Stomach smooth muscle (tissue), 2 donors: ENCODE data around the gene PREX1.

ENCODE experiments used
- H3K27ac ChIP-seq: one replicate; pipeline ENCODE4 v1.7.0; 2013; ENCODE audit warnings: mild to moderate bottlenecking, low read length, inconsistent platforms
- H3K27me3 ChIP-seq, 2 donors: one replicate each; pipeline ENCODE4 v1.7.0; 2013; ENCODE audit warnings: low read length in 2 of 2; ENCODE audit not compliant: insufficient read depth in 2 of 2, control insufficient read depth in 1 of 2
- H3K36me3 ChIP-seq, 2 donors: one replicate each; pipeline ENCODE4 v1.7.0; 2013; ENCODE audit warnings: low read length in 2 of 2; ENCODE audit not compliant: control insufficient read depth in 2 of 2, insufficient read depth in 2 of 2
- H3K4me1 ChIP-seq: one replicate; pipeline ENCODE4 v1.7.0; 2013; ENCODE audit warnings: low read length; ENCODE audit not compliant: control insufficient read depth, insufficient read depth
- H3K4me3 ChIP-seq, 2 donors: one replicate each; pipeline ENCODE4 v1.7.0; 2013; ENCODE audit warnings: low read length in 2 of 2
- H3K9ac ChIP-seq, 2 donors: one replicate each; pipeline ENCODE4 v1.7.0; 2013; ENCODE audit warnings: low read length in 2 of 2, mild to moderate bottlenecking in 1 of 2
- H3K9me3 ChIP-seq, 2 donors: one replicate each; pipeline ENCODE4 v1.7.0; 2013; ENCODE audit warnings: low read length in 2 of 2; ENCODE audit not compliant: control insufficient read depth in 2 of 2
- donor health status: healthy.
- donor health status: Pancreatic carcinoma.

The PREX1 gene

DNA sequence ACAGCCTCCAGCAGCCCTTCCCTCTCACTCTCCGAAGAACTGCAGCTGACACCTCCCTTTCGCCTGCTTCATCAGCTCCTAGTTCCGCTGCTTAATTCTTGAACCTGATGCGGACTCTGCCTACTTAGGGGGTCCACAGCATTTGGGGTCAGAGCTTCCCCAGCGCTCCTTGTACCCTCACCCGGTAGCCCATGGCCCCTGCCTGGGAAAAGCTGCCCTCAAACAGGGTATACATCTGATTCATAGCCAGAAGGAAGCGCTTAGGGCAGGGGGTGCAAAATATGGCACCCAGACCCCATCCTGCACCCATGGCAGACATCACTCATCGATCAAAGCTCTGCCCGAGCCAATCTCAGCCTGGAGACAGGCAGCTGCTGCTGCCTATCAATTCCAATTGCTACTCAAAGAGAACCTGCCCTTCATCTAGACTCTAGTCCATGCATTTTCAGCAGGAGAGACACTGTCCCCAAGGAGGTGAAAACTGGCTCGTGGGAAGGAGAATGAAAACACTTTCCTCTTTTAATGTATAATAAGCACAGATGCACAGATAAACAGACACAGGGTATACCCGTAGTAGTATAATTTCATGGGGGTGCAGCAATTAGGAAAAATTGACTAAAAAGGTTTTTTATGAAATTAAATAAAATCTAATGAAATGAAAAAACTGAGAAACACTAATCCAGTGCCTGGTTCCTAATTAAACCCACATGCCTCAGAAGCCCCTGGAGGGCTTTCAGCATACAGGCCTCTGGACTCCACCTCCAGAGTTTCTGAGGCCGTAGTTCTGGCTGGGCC, 194.8 kb downstream of the PREX1 start:
- Histone ChIP-seq H3K4me1 (no peaks in the 10 kb centered on the region), H3K27ac (no peak overlapping the region), H3K9me3 (no peaks in the 10 kb centered on the region), H3K36me3 (no peaks in the 10 kb centered on the region), H3K9ac (no peak overlapping the region), H3K4me3 (no peak overlapping the region), H3K27me3 (no peaks in the 10 kb centered on the region)

DNA sequence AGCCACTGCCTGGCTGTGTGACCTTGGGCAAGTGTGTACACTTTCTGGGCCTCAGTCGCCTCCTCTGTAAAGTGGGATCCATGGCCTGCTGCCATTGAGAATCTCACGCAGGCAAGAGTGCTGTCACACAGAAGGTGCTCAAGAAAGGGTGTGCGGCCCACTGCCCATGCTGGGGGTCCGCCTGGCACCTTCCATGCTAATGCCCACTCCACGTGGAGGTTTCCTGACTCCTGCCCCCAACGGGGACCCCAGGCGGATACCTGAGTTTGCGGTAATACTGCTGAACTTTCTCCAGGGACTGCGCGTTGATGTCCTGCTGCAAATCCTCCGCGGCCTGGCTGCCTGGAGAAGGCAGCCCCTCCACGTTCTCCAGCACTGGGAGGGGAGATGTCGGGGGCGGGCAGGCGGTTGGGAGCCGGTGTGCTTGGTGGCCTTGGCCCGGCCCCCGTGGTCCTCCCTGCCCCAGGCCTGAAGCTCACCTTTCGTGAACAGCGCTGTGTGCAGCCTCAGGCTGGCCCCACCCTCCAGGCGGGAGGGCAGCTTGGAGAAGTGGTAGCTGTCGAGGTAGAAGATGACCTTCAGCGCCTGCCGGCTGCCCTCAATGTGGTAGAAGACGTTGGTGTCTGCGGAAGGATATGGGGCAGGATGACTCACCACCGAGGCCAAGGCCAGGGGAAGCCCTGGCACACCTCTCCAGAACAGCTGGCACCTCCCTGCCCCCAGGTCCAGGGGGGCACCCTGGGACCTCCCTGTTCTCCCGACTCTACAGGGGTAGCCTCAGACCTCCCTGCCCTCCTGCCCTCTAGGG, 195.6 kb downstream of the PREX1 start:
- Histone ChIP-seq H3K27ac (no peak overlapping the region), H3K9me3 (no peaks in the 10 kb centered on the region), H3K4me1 (no peaks in the 10 kb centered on the region), H3K4me3 (no peak overlapping the region), H3K36me3 (no peaks in the 10 kb centered on the region), H3K27me3 (no peaks in the 10 kb centered on the region), H3K9ac (no peak overlapping the region)

DNA sequence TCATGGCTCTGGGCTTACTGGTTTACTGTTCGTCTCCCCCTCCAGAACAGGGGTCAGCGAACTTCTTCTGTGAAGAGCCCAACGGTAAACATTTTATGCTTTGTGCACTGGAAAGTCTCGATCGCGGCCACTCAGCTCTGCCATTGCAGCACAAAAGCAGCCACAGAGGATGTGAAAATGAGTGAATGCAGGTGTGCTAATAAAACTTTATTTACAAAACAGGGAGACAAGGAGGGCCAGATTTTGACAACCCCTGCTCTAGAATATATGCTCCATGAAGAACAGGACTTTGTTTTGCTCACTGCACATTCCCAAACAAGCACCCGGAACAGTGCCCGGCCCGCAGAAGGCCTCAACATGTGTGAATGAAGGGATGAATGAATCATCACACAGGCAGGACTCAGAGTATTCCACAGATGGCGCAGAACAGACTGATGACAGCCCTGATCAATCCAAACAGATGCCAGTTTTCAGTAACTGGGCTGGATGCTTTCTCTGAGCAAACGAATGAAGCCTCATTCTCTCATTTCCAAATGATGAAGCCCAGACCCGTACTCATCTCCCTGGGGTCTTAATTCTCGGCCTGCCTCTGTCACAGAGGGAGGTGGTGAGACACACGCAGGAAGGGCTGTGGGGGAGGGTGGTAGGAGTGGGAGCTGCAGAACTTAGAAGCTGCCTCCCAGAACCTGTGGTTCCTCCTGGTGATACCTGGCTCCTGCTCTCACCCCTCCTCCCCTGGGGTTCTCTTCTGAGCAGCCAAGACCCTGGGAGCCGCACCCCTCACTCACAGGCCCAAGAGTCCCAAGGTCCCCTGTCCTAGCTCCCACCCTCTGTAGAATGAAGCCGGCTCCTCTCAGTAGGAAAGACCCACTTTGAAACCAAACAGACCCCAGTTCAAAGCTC, 196.4 kb downstream of the PREX1 start:
- H3K36me3 ChIP-seq = no peaks in the 10 kb centered on the region
- no peaks in the 10 kb centered on the region for H3K4me1 ChIP-seq
- no peak overlapping the region for H3K4me3 ChIP-seq
- H3K27ac ChIP-seq = no peak overlapping the region
- H3K9me3 ChIP-seq = no peaks in the 10 kb centered on the region
- no peaks in the 10 kb centered on the region for H3K27me3 ChIP-seq
- no peak overlapping the region for H3K9ac ChIP-seq

DNA sequence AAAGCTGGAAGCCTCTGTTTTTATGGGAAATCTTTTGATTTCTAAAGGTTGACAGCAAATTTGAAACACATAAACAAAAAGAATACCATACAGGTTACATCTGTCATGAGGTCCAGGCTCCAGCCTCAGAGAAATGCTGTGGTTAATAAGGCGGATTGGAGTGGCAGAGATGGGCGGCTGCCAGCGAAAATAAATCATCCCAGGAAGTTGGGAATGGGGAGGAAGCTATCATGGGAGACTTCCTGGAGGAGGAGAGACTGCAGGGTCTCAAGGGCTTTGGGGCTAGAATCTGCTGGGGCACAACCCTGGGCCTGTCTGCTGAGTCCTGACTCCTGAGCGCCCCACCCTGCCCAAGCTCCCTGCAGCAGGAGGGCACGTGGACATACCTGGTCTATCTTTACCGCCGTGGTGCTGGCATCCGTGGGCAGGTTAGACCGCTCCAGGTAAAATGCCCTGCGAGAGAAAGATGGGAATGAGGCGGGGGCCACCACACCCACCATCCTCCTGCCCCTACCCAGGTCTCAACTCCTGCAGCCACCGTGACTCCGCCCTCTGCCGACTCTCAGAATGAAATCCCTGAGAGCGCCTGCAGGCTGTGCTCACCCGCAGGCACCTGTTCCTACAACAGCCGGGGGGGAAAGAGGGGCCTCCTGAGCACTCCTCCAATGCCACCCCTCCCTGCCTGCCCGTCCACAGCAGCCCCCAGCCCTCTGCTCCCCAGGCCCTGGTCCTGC, 197.3 kb downstream of the PREX1 start:
- Histone ChIP-seq H3K27ac (no peak overlapping the region), H3K4me1 (no peaks in the 10 kb centered on the region), H3K36me3 (no peaks in the 10 kb centered on the region), H3K4me3 (no peak overlapping the region), H3K9ac (no peak overlapping the region), H3K27me3 (no peaks in the 10 kb centered on the region), H3K9me3 (no peaks in the 10 kb centered on the region)

DNA sequence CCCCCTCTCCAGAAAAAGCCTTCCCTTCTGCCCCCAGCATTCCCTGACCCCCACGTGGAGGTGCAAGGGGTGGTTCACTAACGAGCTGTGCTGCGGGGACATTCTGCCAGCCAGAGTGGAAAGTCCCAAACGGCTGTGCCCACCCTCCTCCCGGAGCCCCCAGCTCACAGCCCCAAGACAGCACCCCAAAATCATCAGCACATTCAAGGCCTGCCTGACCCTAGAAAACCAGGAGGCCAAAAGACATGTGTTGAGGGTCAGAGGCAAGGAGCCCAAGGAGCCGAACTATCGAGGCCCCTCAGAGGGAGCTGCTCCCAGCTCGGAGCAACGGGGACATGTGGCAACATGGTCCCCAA, 197.9 kb downstream of the PREX1 start:
- H3K36me3 ChIP-seq = peaks cover 0 to 3% of the 10 kb centered on the region in 2 donors
- no peak overlapping the region for H3K27ac ChIP-seq
- no peak overlapping the region for H3K4me3 ChIP-seq
- no peaks in the 10 kb centered on the region for H3K9me3 ChIP-seq
- H3K27me3 ChIP-seq = no peaks in the 10 kb centered on the region
- no peaks in the 10 kb centered on the region for H3K4me1 ChIP-seq
- no peak overlapping the region for H3K9ac ChIP-seq

DNA sequence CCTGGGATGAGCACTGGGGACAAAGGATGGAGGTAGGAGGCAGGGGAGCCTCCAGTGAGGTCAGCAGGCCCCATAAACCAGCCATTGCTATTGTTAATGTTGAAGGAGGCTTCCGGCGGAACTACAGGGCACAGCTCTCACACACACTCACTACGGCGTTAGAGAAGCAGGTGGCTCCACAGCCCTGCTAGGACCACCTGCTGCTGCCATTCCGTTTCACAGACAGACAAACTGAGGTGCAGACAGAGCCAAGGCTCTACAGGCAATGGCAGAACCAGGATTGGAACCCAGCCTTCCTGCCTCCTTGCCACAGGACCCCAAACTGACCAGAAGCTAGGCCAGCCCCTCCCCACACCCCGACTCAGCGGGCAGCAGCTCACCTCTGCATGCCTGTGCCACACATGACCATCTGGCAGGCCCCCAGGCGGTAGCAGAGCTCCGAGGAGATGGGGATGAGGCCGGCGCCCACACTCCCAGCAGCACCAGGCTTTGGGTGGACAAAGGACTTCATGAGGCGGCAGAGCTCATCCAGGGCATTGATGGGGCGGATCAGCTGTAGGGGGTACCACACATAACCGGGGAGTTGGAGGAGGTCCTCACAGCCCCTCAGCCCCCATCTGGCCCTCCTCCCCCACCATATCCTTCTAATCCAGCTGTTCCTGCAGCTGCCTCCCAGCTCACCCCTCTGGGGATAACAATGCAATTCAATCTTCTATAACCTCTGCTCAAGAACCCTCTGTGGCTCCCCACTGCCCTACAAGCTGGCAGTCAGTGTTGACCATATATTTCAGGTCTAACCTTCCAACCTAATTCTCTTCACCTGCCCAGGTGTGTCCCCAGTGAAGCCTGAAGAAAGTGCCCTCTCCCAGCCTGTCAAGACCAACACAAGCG, 198.5 kb downstream of the PREX1 start:
- Histone ChIP-seq H3K27ac (no peak overlapping the region), H3K4me1 (no peaks in the 10 kb centered on the region), H3K27me3 (no peaks in the 10 kb centered on the region), H3K9me3 (no peaks in the 10 kb centered on the region), H3K36me3 (peaks cover 0 to 3% of the 10 kb centered on the region in 2 donors), H3K4me3 (no peak overlapping the region), H3K9ac (no peak overlapping the region)

DNA sequence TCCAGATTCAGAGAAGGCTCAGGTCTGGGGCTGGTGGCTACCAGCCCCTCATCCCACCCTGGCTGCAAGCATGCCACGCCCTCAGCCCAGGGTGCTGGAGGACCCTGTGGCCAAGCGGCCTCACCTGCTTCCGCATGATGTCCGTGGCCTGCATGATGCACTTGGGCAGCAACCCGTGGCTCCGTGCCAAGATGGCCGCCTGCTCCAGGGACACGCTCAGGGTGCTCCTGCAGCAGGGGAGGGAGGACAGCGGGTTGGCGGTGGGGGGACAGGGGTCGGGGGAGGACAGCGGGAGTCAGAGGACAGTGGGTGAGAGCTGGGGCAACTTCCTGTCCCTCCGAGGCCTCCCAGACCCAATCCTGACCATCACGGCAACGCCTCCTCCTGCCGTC, 200.1 kb downstream of the PREX1 start:
- Histone ChIP-seq H3K9me3 (no peaks in the 10 kb centered on the region), H3K27ac (no peak overlapping the region), H3K36me3 (peaks cover 0 to 3% of the 10 kb centered on the region in 2 donors), H3K4me1 (no peaks in the 10 kb centered on the region), H3K4me3 (no peak overlapping the region), H3K9ac (no peak overlapping the region), H3K27me3 (no peaks in the 10 kb centered on the region)

DNA sequence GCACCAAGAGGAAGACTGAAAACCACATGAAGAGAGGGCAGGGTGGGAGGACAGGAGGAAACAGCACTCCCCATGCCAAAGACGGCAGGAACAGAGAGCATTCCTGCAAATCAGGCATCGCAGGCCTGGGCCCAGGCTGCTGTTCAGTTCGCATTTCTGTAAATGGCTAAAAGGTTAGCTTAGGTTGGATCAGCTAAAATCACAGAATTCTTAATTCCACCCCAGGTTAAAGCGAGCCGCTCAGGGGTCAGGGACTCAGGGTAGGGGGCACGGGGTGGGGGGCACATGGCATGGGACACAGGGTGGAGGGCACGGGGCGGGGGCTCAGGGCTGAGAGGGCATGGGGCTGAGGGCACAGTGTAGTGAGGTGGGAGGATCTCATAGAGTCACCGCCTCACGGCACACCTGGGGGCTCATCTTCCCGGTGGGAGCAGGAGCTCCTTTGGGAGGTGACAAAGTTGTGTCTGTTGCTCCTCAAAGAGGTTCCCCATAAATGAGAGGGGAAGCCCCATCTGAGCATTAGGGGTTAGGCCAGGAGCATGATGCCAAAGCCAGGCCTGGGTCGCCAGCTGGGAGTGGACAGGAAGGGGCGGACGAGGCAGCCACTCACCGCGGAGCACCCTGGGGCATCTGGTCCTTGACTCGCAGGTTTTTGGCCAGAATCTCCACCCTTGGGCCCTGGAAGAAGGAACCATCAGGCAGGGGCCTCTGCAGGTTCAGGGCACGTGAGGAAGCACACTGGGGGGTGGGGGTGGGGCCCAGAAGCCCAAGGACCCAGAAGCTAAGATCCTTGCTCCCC, 200.7 kb downstream of the PREX1 start:
- no peak overlapping the region for H3K27ac ChIP-seq
- peaks cover 0 to 3% of the 10 kb centered on the region in 2 donors for H3K36me3 ChIP-seq
- no peaks in the 10 kb centered on the region for H3K4me1 ChIP-seq
- H3K9ac ChIP-seq = no peak overlapping the region
- H3K27me3 ChIP-seq = no peaks in the 10 kb centered on the region
- no peaks in the 10 kb centered on the region for H3K9me3 ChIP-seq
- H3K4me3 ChIP-seq = no peak overlapping the region

DNA sequence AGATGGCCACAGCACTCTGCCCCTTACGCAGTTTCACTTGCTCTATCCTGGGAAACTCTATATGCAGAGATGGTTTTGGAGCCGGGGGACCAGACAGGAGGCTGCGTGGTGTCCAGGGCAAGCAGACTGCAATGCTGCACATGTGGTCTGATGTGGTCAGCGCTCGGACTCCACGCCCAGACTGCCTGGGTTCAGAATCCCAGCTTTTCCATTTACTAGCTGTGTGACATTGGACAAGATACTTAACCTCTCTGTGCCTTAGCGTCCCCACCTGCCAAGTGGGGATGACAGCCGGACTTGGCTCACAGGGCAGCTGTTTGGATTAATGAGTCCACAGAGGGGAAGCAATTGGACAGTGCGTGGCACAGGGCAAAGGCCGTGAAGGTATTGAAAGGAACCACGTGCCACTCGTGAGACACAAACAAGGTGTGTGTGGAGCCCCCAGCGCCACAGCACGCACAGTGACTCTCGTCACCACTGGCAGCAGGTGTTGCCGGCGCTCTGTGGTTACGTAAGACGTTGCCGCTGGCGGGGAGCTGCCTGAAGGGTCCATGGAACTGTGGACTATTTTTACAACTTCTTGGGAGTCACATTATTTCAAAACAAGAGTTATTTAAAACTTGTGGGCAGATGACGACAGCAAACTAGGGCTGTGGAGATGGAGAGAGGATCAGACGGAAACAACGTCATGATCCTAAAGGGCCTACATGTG, 201.4 kb downstream of the PREX1 start:
- no peaks in the 10 kb centered on the region for H3K27me3 ChIP-seq
- peaks cover 0 to 3% of the 10 kb centered on the region in 2 donors for H3K36me3 ChIP-seq
- H3K4me1 ChIP-seq = no peaks in the 10 kb centered on the region
- H3K9ac ChIP-seq = no peak overlapping the region
- H3K4me3 ChIP-seq = no peak overlapping the region
- H3K27ac ChIP-seq = no peak overlapping the region
- H3K9me3 ChIP-seq = no peaks in the 10 kb centered on the region
